HG02973 (cell line): ENCODE measurements around the gene CCDC92B.

Source experiments
- ATAC-seq: cut with Tn5 transposase; IDR thresholded peaks from one replicate; pipeline ENCODE4 v1.9.1; 2021; ENCODE audit warnings: moderate library complexity; ENCODE audit not compliant: unreplicated experiment

CCDC92B gene

GRCh38 chr17:2723505-2723996, 25.9 kb downstream of the CCDC92B start:
- no peak for ATAC-seq

- ATAC-seq, result no peak
These were observed 26.8 kb downstream of the CCDC92B start for GRCh38 chr17:2722611-2723010.

GRCh38 chr17:2721603-2722002, 27.8 kb downstream of the CCDC92B start:
- ATAC-seq, result no peak

GRCh38 chr17:2719861-2720260, 29.6 kb downstream of the CCDC92B start:
- no peak for ATAC-seq

- no peak for ATAC-seq
These were observed 31.1 kb downstream of the CCDC92B start for GRCh38 chr17:2718150-2718938.

GRCh38 chr17:2716649-2717048, 32.8 kb downstream of the CCDC92B start:
- ATAC-seq, result no peak

GRCh38 chr17:2713881-2714280, 35.6 kb downstream of the CCDC92B start:
- ATAC-seq, result no peak

GRCh38 chr17:2712300-2713043, 37.0 kb downstream of the CCDC92B start:
- no peak for ATAC-seq

- peak; percentile 56 for ATAC-seq
These were observed 37.7 kb downstream of the CCDC92B start, which contains the start of gene CLUH for GRCh38 chr17:2711608-2712299. Gene CLUH, minus strand, starts transcription at chr17:2711764. Its CDS starts 103 bp downstream, at chr17:2711661.

GRCh38 chr17:2710803-2711607, 38.4 kb downstream of the CCDC92B start:
- ATAC-seq, result no peak

GRCh38 chr17:2710071-2710802, 39.2 kb downstream of the CCDC92B start:
- no peak for ATAC-seq

- no peak for ATAC-seq
These were observed 40.2 kb downstream of the CCDC92B start for GRCh38 chr17:2709183-2709661.

GRCh38 chr17:2708585-2709182, 40.8 kb downstream of the CCDC92B start:
- no peak for ATAC-seq

GRCh38 chr17:2707721-2708584, 41.5 kb downstream of the CCDC92B start:
- no peak for ATAC-seq

- ATAC-seq, result no peak
These were observed 42.4 kb downstream of the CCDC92B start for GRCh38 chr17:2706911-2707510.

- ATAC-seq, result no peak
These were observed 43.3 kb downstream of the CCDC92B start for GRCh38 chr17:2705888-2706795.

- ATAC-seq, result no peak
These were observed 44.2 kb downstream of the CCDC92B start for GRCh38 chr17:2705263-2705662.
